HG03159 (cell line): ENCODE results near the gene TMEM205.
"Not testable (repeated sequence)": the region's sequence is repeated elsewhere in the genome, so short reads cannot be mapped to it uniquely, and the experiment has no call there.

Experiments used
- ATAC-seq: cut with Tn5 transposase; IDR thresholded peaks from one replicate; pipeline ENCODE4 v1.9.1; 2021; ENCODE audit warnings: mild to moderate bottlenecking, moderate library complexity; ENCODE audit not compliant: unreplicated experiment

TMEM205 gene

DNA sequence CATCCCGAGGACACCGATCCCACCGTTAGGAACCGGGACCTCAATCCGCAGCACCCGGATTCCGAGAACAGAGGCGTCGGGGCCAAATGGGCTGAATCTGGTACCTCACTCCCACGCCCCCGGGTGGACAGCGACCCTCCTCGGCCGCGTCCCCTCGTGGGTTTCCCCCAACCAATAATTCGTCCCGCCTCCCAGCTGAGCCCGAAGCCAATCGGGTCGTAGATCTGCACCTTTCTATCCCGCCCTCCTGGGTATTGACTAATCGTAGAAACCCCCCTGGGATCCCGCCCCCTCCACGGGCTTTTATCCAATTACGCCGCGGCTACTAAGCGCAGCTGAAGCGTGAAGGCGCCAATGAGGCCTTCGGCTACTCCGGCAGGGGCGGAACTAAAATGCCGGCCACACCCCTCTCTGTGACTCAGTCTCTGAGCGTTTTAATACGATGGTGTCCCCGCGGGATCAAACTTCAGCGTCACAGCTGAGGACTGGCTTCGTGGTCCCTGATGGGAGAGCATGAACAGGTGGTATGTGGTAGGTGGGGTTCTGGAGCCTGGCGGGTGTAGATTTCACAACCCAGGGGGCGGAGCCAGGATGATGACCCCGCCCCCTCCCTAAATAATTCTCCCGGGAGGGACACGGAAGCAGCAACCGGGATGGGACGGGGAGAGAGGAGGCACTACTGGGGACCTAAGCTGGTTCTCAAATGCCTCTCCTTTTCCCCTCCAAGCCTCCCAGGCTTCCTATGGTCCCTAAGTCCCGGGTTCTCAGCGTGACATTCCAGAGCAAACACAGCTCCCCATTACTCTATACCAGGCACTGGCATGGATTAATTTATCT is at the start of gene TMEM205, which contains the start of gene CCDC159:
Gene TMEM205 (minus strand): TSS at position 165 of the 837 bp plus-strand sequence. CDS start 649 bp downstream, outside the sequence.
Gene CCDC159 (plus strand): TSS at position 416 of the 837 bp plus-strand sequence. CDS start 88 bp downstream, at position 504.
- ATAC-seq, result peak; percentile 83

DNA sequence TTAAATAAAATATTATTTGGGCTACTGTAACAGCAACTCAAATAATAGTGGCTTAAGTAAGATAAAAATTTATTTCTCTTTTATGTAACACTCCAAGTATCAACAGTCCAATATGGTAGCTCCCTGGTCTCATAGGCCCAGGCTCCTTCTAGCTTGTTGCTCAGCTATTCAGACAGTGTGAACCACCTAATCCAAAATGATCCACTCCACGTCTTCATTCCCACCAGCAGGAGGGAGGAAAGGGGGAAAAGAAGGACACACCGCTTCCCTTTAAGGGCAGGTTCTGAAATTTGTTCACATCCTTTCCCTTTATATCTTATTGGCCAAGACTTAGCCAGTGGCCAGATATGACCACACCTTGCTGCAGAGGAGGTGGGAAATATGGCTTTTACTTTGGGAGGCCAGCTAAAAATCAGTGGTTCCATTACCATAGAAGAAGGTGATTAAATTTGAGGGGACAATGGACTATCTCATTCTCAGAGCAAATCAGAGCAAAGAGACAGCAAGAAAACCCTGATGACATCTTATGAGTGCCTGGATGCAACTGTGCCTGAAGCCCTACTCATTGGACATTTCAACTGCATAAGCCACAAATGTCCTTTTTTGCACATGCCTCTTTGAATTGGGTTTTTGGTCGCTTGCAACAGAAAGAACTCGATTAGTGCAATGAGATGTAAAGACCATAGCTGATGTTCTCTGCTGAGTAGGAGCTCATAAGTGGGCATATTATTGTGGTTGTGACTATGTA is 45.0 kb upstream of the TMEM205 start:
- ATAC-seq, result no peak

DNA sequence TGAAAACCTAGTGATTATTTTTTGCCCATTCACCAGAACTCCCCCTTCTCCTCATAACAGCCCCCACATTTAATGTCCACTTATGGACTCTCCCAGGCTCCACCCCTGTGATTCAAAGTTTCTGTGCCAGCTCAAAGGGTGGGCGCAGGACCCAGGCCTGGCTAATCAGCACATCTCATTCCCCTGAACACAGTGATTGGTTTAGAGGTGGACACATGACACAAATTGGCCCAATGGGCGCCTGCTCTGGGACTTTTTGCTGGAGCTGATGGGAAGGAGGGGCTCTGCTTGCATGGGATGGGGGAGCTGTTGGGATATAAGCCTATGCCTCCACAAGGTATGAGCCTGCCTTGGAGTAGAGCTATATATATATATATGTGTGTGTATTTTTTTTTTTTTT is 44.3 kb upstream of the TMEM205 start:
- no peak for ATAC-seq

DNA sequence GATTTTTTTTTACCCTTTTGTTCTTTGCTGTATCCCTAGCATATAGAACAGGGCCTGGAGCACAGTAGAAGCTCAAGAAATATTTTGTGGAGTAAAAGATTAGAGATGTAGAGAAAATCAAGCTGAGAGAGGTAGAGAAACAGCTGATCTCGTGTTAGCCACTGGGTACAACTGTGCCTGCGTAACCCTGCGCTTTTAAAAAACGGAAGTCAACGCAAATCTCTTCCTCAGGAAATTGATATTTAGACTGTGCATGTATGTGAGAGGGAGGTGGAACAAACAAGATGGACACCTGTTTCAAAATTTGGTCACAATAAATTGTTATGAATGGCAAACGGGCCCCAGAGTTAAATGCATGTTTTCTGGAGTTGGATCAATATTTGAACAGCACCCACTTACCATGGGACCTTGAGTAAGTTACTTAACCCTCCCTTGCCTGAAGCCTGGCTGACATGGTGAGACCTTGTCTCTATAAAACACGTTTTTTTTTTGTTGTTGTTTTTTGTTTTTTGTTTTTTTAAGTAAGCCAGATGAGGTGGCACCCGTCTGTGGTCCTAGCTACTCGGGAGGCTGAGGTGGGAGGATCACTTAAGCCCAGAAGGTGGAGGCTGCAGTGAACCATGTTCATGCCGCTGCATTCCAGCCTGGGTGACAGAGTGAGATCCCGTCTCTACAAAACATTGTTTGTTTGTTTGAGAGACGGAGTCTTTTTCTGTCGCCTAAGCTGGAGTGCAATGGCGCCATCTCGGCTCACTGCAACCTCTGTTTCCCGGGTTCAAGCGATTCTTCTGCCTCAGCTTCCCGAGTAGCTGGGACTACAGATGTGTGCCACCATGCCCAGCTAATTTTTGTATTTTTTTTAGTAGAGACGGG is 41.3 kb upstream of the TMEM205 start:
- no peak for ATAC-seq

DNA sequence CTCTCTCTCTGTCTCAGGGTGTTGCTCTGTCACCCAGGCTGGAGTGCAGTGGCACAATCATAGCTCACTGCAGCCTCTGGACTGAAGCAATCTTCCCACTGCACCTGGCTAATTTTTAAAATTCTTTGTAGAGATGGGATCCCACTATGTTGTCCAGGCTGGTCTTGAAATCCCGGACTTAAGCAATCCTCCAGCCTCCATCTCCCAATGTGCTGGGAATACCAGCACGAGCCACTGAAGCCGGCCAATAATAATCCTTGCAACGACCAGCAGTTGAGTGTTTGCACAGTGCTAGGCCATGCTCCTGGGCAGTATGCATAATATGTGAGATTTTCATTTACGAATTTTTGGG is 38.7 kb upstream of the TMEM205 start:
- no peak for ATAC-seq

DNA sequence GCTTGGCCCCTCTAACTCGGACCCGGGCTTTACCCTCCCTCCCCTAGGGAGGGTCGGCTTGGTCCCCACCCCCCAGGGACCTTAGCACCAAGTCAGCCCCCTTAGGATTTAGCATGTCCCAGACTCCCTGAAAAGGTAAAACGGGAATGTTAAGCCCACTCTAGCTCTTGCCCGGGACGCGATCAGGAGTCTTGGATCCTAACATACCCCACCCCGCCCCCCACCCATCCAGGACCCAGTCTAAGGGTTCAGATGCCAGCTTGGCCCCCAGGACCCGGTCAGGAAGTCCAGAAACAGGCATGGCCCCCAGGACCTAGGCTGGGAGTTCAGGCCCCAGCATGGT is 37.6 kb upstream of the TMEM205 start:
- no peak for ATAC-seq

DNA sequence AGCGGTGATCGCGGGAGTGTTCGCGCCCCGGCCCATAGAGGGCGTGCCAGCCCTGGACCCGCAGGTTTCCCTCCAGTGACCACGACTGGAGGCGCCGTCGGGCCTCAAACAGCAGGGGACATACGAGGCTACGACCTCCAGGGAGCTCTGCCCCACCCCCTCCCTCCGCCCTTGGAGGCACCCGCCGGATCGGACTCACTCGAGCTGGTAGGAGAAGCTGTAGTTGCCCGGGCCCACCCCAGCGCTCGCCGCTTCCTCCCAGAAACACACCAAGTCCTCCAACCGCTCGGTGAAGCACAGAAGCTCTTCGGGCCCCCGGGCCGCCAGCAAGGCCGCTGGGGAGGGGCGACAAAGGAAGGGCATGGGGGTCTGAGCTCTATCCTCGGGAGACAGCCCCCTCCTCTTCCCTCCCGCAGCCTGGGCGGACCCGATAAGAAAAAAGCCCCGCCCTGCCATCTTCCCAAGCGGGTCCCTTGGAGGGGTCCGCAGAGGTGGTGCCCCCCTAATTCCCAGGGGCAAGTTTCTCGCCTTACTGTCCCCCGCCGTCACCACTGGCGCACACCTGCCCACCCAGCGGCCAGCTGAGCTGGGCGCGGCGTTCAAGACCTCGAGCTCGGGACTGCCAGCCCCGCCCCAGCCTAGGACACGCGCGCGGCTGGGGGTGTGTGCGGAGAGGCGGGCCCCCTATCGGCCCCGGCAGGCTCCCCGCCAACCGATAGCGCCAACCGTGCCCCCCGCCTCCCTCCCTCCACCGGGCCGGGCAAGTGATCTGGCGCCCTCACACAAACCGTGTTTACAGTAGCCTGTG is 37.0 kb upstream of the TMEM205 start:
- no peak for ATAC-seq

DNA sequence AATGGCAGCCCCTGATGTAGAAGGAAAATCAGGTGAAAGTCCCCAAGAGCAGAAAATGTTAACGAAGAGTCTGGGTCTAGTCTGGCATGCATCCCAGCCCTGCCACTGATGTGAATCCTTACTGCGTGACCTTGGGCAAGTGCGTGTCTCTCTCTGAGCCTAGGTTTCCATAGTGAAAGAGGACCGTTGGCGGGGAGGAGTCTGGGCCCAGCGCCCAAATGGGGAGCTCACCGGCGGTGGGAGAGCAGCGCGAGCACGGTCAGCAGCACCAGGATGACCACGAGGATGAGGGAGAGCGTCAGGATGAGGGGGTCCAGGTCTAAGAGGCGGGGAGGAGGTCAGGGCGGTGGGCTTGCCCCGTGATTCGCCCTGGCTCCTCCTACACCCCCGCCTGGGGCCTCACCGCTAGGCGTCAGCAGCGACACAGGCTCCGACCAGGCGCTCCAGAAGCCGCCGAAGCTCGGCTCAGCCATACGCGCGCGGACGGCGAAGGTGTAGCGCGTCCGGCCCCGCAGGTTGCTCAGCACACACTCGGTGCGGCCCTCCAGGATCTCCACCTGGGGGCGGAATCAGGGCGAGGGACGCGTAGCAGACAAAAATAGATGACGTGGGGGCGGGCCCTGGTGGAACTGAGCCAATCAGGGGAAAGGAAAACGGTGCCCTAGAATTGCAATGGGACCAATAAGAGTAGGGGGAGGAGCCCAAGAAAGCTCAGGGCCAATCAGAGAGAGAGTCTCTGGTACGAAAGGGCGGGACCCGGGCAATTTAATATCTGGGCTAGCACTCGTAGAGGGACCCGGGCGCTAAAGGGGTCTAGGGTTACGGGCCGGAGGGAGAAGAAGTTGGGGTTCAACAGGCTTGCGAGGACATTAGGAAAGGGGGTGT is 34.8 kb upstream of the TMEM205 start:
- ATAC-seq, result peak; percentile 76

DNA sequence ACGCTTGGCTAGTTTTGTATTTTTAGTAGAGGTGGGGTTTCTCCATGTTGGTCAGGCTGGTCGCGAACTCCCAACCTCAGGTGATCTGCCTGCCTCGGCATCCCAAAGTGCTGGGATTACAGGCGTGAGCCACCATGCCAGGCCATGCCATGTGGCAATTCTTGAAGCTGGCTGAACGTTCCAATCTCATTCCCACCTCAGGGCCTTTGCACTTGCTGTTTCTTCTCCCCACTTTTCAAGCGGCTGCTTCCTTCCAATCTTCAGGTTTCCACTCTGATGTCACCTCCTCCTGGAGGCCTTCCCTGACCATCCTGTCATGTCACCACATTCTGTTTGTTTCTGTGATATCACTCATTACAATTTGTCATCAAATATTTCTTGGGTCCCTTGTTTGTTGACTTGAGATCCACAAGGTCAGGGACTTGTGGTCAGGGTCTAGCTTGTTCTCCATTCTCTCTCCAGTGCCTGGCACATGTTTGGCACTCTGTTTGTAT is 33.8 kb upstream of the TMEM205 start:
- ATAC-seq, result no peak

DNA sequence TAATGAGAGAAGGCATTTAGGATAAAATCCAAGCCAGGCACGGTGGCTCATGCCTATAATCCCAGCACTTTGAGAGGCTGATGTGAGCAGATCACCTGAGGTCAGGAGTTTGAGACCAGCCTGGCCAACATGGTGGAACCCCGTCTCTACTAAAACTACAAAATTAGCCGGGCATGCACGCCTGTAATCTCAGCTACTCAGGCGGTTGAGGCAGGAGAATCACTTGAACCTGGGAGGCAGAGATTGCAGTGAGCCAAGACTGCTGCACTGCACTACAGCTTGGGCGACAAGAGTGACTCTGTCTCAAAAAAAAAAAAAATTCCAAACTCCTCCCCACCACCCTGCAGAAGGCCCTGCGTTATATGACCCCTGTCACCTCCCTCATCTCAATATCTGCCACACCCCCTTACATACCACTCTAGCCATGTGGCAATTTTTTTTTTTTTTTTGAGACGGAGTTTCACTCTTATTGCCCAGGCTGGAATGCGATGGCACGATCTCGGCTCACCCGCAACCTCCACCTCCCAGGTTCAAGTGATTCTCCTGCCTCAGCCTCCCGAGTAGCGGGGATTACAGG is 33.3 kb upstream of the TMEM205 start:
- ATAC-seq, result not testable (repeated sequence)

DNA sequence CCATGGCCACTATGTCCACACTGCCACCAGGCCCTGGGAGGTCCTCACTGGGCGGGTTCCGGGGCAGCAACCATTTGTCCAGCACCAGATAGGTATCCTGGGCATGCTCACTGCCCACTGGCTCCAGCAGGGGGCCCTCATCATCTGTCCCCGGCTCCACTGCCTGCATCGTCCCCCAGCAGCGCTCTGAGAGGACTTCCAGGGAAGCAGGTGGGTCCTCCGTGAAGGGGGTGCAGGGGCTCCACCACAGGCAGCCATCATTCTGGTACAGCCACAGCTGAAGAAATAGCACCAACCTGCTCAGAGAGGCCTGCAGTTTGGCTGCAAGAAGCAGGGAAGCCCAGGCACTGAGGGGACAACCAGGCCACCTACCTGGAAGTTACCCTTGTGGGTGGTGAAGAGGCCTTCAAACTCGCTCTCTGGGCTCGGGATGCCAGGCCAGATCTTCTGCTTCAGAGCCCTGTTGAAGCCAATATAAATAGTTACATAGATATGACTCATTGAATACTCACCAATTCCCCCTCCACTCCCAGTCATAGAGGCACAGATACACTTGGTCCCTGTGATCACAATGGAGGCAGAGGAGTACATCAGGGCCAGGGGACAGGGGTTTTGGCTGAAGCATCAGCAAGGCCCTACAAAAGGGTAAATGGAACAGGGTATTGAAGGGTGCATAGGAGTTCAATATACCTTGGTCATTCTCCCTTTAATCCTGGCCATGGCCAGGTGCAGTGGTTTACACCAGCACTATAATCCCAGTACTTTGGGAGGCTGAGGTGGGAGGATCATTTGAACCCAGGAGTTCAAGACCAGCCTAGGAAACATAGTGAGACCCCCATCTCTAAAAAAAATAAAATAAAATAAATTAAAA is 32.5 kb upstream of the TMEM205 start:
- no peak for ATAC-seq

DNA sequence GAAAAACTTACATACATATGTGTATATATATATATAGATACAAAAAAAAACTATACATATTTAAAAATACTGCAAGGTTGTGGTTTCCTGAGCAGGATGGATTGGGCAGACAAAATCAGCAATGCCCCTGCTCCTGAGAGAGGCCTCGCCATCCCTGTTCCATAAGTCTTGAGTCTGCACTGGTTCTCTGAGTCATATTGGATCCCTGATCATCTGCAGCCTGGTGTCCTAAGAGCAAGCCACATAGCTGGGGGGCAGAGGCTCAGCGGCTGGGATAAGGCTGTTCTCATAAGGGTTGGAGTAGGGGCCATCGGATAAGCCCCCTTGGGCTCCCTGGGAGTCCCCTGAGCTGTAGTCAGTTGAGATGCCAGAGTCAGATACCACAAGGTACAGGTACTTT is 31.7 kb upstream of the TMEM205 start:
- no peak for ATAC-seq

DNA sequence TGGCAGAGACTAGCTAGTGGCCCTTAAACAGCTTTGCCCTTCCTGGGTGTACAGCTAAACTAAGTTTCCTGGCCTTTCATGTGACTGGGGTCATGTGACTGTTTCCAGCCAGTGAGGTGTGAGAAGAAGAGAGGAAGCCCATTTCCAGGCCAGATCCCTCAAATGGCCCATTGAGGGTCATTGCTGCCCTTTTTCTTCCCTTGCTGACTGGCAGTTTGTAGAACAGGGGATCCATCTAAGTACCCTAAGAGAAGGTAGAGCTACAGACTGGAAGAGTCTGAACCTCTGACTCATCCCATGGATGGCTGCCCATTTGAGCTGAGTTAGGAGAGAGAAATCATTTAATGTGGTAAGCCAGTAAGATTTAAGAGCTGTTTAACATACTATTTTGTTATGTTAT is 31.2 kb upstream of the TMEM205 start:
- ATAC-seq, result no peak

DNA sequence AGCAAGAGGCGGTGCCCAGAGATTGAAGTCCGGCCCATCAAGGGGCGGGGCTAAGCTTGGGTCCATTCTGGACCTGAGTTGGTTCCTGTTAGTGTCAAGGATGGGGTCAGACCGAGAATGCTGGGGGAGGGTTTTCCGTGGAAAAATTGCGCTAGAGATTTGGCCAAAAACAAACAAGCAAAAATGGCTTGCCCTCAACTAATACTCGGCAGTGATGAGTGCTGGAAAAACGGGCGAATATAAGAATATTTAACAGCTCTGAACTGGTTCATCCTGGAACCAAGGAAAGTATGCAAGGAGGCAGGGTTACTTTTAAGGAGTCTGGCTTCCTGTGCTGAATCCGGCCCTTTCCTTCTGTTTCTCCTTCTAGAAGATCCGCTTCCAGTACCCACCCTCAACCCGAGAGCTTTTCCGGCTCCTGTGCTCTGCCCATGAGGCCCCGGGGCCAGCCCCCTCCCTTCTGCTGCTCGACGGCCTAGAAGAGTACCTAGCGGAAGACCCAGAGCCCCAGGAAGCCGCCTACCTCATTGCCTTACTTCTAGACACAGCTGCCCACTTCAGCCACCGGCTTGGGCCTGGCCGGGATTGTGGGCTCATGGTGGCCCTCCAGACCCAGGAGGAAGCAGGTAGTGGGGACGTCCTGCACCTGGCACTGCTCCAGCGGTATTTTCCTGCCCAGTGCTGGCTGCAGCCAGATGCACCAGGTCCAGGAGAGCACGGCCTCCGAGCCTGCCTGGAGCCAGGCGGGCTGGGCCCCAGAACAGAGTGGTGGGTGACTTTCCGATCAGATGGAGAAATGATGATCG is 29.3 kb upstream of the TMEM205 start:
- no peak for ATAC-seq

DNA sequence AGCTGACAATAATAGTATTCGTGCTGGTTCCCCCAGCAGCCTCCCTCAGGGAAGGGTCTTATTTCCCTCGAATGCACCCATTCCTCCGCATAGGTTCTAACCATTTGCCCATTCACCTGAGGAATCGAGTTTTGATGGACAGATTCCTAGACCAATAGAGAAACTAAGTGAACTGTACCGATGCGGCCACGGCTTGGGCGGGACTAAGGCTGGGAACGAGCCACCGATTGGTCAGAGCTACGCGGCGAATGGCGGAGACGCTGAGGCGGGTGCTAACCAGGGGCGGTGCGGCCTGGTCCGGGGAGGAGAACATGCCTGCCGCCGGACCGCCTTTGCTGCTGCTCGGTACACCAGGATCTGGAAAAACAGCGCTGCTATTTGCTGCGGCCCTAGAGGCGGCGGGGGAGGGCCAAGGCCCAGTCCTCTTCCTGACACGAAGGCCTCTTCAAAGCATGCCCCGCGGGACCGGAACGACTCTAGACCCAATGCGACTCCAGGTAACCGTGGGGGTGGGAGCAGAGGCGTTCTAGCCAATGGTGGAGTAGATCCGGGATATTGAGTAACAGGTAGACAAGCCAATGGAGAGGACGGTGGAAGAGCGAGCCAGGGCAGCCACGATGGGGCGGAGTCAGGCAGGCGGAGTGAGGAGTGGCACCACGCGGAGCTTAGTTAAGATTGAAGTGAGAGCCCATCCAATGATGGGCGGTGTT is 28.5 kb upstream of the TMEM205 start, which contains the start of gene SWSAP1:
Gene SWSAP1 (plus strand): TSS at position 234 of the 710 bp plus-strand sequence. CDS start 15 bp downstream, at position 249.
- peak; percentile 89 for ATAC-seq

DNA sequence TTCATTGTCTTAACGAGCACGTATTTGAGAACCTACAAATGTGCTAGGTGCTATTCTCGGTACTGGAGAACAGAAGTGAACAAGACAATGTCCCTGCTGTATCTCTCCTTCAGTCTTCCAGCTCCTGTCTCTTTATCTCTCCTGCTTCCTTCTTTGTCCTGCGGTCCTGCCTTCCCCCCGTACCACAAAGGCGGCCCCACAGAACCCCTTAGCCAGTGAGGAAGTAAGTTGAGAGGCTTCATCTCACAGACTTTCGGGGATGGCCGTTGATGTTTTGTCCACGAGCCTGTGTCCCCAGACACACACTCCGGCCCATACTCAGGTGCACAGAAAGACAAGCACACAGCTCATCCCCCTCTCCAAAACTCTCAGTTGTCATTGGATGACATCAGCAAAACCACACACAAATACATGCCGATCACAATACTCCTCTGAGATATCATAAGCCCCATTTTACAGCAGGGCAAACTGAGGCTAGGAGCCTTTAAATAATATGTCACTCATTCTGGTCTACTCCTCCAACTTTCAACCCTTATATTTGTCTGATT is 27.9 kb upstream of the TMEM205 start:
- no peak for ATAC-seq
